ENCODE data around the gene CTNS.
"Not testable (repeated sequence)": the region's sequence is repeated elsewhere in the genome, so short reads cannot be mapped to it uniquely, and the experiment has no call there.

Gene CTNS

DNA sequence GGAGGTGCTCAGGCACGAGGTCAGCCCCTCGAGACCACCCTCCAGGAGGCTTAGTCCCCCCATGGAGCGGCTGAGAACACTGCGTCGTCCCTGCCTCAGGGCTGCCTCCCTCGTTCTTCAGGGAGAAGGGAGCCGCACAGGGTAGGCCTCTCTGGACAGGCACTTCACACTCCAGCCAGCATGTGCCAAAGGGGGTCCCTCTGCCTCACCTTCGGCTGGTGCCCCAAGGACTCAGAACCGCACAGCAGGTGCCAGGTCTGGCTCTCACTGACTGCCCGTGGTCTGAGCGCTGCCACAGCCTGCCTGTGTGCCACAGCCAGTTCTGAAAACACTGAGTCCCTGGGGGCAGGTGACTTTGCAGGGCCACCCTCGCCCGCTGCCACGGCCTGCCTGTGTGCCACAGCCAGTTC lies 52.3 kb downstream of the CTNS start:
- DNase-seq = no peak

DNA sequence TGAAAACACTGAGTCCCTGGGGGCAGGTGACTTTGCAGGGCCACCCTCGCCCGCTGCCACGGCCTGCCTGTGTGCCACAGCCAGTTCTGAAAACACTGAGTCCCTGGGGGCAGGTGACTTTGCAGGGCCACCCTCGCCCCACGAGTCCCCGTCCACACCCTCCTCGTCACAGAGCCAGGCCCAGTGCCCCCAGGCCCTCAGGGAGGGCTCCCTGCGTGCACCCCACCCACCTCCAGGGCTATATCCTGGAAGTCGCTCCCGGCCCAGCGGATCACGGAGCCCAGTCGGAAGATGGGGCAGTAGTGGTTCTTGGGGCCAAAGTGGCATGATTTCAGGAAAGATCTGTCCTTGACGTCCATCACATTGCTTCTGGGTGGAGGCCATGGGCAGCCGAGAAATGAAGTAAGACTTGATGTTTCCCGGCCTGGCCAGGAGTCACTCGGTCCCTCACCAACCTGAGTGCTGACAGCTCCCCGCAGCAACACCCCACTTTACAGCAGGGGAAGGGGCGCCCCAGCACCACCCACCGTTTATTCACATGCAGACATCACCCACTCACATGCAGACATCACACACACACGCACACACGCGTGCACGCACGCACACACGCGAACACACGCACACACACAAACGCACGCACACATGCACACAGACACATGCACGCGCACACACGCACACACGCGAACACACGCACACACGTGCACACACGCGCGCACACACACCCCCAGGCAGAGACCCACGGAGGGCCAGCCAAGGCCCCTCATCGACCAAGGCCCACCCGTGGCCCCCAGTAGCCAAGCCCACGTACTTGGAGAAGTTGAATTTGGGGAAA lies 52.9 kb downstream of the CTNS start:
- no peak for DNase-seq

DNA sequence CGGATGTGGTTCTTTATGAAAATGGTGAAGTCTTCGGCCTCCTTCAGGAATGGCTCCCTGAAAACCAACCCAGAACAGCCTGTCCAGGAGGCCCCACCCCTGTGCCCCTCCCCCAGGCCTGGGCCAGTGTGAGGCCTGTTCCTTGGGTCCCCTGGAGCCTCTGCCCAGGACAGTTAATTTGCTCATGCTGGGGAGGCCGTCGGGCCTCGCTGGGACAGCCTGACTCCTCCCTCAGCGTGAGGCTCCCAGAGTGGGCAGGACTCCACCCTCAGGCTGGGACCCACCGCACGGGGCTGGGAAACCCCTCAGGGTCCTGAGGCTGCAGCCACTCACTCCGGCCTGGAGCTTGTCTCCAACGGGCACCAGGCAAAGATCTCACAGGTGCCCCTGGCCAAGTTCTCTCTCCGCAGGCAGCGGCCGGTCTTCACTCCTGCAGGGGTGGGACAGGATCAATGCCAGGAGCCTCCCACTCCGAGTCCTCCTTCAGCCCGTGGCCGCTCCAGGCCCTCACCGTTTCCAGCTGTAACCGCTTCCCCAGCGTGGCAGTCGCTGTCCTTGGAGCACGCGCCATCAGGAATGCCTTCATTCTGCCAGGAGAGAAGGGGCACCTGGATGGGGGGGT lies 53.6 kb downstream of the CTNS start:
- DNase-seq = no peak

DNA sequence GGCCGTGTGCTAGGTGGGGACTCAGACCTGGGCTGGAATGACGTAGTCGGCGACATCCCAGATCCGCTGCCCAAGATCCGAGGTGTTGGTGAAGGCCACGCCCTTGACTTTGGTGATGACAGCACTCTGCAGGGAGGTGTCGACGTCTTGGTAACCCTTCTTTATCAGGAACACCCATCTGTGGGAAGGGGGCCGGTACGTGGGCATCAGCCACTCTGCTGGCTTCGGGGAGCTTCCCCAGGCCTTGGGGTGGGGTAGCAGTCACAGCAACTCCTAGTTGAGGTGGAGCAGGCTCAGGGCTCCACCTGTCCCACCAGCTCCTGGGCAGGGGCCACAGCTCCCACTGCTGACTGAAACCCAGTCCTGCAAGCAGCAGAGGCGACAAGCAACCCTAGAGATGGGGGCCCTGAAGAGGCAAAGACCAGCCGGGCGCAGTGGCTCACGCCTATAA lies 55.1 kb downstream of the CTNS start:
- DNase-seq = no peak

DNA sequence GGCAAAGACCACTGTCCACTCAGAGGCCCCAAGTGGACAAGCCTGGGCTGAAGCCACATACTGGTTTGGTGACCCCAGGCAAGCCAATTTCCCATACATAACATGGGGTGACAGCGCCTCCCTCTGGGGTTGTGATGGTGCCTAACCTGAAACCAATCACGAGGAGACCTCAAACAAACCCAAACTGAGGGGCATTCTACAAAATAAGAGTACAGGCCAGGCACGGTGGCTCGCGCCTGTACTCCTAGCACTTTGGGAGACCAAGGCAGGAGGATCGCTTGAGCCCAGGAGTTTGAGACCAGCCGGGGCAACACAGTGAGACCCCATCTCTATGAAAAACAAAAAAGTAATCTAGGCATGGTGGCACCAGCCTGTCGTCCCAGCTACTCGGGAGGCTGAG lies 55.8 kb downstream of the CTNS start:
- DNase-seq = no peak

DNA sequence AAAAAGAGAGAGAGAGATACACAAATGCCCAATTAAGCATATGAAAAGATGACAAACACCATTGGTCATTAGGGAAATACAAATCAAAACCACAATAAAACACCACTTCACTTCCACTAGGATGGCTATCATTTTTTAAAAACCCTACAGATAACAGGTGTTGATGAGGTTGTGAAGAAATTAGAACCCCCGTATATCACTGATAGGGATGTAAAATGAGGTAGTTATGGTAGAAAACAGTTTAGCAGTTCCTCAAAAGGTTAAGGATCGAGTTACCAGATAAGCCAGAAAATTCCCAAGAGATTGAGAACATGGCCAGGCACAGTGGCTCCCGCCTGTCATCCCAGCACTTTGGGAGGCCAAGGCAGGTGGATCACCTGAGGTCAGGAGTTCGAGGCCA lies 56.6 kb downstream of the CTNS start:
- no peak for DNase-seq

DNA sequence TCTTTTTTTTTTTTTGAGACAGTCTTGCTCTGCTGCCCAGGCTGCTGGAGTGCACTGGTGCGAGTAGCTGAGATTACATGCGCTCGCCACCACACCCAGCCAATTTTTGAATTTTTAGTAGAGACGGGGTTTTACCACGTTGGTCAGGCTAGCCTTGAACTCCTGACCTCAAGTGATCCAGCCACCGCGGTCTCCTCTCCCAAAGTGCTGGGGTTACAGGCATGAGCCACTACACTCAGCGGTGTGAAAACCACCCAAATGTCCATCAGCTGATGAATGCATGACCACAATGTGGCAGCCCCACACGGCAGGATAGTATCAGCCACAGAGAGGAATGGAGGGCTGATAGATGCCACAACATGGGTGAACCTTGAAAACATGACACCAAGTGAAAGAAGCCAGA lies 57.3 kb downstream of the CTNS start:
- peak; percentile 48 for DNase-seq

DNA sequence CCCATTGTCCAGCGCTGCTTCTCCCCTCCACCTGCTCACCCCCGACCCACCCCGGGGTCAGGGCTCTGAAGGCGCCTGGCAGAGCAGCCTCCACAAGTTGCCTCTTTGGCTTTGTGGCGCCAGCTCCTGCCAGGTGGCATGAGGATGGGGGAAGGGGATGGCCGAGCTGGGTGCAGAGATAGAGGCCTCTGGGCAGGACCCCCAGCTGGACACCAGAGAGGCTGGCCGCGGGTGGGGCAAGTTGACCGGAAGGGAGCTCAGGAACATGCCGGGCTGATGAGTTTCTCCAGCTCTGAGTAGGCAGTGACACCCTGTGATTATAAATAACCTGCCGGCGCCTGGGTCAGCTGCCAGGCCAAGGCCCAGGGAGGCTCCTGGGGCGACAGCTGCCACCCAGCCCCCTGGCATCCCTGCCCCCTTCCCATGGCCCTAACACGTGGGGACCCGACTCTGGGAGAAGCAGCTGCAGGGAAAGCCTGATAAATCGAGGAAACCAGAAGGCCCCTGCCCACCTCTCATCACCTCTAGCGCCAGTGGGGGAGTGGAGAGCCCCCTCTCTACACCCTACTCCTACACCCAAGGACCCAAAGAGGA lies 58.7 kb downstream of the CTNS start:
- DNase-seq = no peak

DNA sequence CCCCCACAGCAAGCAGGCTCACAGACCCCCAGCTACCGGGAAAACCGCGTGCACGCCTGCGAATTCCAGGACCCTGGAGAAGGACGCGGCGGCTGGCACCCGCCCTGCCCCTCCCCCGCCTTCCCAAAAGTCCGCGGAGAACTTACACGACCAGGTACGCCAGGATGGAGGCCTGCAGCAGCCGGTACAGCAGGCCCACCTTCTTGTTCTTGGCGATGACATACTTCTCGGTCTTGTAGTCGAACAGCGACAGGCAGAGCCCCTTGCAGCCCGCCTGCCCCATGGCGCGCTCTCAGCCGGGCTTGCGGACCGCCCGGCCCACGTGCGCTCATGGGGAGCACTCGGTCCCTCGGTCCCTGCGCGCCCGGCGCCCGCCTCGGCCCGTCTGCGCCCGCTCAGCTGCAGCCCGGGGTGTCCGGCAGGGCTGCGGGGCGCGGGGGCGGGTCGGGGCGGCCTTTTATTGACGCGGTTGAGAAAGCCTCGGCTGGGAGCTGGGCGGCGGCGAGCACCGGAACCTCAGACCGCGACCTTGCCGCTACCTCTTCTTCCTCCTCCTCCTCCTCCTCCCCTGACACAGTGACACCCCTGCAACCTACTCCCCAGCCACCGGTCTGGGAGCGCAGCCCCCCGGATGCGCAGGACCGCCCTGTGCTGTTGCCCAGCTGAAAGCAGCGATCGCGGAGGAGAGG lies 59.3 kb downstream of the CTNS start, which contains the start of gene P2RX5:
Gene P2RX5 (minus strand): TSS at position 433 of the 689 bp plus-strand sequence. CDS start 150 bp downstream, at position 283.
- DNase-seq = peak; percentile 56

DNA sequence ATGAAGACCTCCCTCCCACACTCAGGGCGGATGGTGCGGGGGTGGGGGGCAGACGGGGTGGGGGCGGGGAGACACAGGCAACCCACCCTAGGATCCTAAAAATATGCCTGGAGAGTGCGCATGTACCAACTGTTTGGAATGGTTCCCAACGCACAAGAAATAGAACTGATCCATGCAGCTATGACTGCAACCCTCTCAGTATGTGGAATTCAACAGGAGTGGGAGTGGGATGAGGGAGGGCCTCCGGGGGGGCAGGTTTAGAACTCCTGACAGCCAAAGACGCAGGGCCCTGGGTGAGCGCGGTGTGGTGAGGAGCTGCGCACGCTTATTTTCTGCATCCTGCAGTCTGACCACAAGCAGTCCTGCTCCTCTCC lies 60.5 kb downstream of the CTNS start:
- DNase-seq = no peak

DNA sequence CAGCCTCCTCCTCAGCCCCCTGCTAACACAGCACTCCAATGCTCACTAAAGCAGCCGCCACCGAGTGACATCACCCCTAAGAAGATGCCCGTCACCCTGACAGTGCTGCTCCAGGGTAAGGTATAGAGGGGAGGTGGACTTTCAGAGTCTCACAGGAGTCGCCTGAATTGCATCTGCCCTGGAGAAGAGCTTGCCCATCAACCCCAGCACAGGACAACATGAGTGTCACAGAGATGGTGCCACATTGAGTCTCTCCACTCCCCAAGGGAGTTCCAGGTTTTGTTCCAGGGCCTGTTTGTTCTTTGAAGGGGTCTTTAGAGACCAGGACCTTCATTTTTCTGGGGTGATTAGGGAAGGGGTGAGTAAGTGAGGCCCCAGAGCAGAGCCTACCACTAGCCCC lies 61.6 kb downstream of the CTNS start:
- no peak for DNase-seq

DNA sequence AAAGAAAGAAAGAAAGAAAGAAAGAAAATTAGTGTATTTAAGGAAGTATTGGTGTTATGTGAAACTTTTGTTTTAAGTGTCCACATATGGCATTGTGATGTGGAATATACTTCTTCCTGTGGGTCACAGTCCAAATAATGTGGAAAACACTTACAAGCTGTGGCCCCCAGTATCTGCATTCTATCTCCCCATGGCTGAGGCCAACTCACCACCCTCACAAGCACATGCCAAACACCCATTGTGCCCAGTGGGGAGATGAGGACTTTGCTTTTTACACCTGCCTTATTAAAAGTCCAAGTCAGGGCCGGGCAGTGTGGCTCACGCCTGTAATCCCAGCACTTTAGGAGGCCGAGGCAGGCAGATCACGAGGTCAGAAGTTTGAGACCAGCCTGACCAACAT lies 63.4 kb downstream of the CTNS start:
- no peak for DNase-seq

DNA sequence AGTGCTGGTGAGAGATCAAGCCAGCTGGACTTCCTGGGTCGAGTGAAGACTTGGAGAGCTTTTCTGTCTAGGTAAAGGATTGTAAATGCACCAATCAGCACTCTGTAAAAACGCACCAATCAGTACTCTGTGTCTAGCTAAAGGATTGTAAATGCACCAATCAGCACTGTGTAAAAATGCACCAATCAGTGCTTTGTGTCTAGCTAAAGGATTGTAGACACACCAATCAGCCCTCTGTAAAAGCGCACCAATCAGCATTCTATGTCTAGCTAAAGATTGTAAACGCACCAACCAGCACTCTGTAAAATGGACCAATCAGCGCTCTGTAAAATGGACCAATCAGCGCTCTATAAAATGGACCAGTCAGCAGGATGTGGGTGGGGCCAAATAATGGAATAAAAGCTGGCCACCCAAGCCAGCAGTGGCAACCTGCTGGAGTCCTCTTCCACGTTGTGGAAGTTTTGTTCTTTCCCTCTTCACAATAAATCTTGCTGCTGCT lies 65.5 kb downstream of the CTNS start:
- DNase-seq = not testable (repeated sequence)

DNA sequence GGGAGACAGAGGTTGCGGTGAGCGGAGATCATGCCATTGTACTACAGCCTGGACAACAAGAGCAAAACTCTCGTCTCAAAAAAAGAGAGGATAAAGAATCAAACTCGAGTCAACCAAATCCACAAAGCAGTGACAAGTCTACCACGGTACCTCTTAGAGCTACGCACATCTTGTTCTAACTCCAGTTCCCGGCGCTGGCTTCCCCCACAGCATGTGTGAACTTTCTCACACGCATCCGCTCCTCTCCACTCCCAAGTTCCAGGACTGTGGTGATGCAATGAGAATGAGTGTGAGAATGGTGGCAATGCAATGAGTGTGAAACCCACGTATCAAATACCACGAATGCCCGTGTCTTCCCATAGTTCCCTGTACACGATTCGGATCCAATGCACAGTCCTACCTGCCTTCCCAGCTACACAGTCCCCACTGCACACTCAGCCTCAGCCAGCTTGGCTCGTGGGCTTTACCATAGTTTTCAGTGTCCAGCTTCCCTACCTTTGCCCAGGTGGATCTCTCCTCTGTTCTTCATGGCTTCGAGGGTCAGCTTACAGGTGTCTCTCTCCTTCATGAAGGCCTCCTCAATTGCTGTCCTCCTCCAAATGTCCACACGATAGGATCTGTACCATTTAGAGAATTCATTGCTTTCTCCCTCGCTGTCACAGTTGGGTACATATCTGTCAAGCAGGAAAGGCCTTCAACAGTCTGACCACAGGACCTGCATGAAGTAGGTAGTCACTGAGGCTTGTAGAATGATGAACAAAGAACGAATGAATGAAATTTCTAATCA lies 68.6 kb downstream of the CTNS start:
- no peak for DNase-seq

DNA sequence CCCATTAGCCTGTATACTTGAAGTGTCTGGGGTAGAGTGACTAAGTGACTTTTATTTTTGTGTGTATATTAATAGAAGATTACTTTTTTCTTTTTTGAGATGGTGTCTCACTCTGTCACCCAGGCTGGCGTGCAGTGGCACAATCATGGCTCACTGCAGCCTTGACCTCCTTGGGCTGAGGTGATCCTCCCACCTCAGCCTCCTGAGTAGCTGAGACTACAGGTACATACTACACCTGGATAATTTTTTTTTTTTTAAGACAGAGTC lies 69.1 kb downstream of the CTNS start:
- DNase-seq = not testable (repeated sequence)

DNA sequence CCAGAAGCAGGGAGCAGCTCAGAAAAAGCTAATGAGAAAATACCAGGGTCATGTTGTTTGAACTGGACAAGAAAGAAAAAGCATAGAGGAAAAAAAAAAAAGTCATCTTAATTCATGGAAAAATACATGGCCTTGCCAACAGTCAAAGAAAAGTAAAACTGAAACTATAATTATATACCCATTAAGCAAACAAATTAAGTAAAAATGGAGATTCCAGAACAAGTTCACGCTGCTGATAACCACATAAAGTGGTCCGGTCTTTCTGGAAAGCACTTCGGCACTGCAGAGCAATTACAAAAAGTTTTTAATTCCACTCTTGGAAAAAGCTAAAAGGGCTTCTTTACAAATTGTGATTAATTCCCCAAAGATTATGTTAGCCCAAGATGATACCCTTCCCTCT lies 71.8 kb downstream of the CTNS start:
- DNase-seq = no peak

DNA sequence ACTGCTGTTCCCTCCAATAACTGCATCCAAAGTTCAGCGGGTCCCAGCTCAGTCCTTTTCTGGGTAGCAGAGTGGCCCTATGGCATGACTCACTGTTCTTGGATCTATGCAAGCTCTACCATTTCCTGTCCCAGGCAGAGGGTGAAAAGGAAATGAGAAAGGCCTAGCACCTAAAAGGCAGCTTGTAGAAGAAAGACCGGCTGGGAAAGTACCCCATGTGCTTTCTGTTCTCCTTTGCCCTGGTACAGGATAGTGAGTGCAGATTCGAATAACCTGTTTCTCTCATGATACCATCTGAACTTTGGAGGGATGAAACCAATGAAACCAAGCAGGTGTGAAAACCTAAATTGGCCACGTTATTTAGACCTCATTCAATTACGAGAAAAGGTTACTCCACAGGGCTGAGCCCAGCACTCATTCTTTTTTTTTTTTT lies 74.4 kb downstream of the CTNS start:
- peak; percentile 91 for DNase-seq

Measured in CD4-positive, alpha-beta T cell treated with Interleukin-10 for 1 hour (primary cell).